GM19025 (cell line): ENCODE data around the gene OR10H5.
"Not testable (repeated sequence)": the region's sequence is repeated elsewhere in the genome, so short reads cannot be mapped to it uniquely, and the experiment has no call there.

Experiments
- ATAC-seq: cut with Tn5 transposase; IDR thresholded peaks from one replicate; pipeline ENCODE4 v1.9.1; 2021; ENCODE audit warnings: mild to moderate bottlenecking, low read depth, moderate library complexity; ENCODE audit not compliant: unreplicated experiment

OR10H5 gene

GRCh38 chr19:15841875-15842569 is 54.6 kb downstream of the OR10H5 start:
- ATAC-seq: no peak

- no peak for ATAC-seq
These were observed 55.9 kb downstream of the OR10H5 start for GRCh38 chr19:15843203-15843893.

- not testable (repeated sequence) for ATAC-seq
These were observed 56.4 kb downstream of the OR10H5 start for GRCh38 chr19:15843894-15844222.

- no peak for ATAC-seq
These were observed 59.5 kb downstream of the OR10H5 start for GRCh38 chr19:15846923-15847322.

GRCh38 chr19:15850385-15850784 is 62.9 kb downstream of the OR10H5 start:
- ATAC-seq: no peak
